Calu3 (cell line): ENCODE data around the gene SOCS2. TPM values are rescaled to one million over a fixed set of nuclear protein-coding genes. Genes with fewer than 3 reads are reported as not detected.
"Not testable (repeated sequence)": the region's sequence is repeated elsewhere in the genome, so short reads cannot be mapped to it uniquely, and the experiment has no call there.

Experiments
- BruUV-seq: library from RNA; stranded (reverse); fragments of 400-500 nt; replicated peaks from 2 replicates; lab custom pipeline; 2021; lab: Mats Ljungman, UMichigan
- CTCF ChIA-PET: fragments of 300-600 bp; sonication (Branson Sonifier 250); formaldehyde crosslinking; loops from one replicate; lab custom pipeline; 2022; ENCODE audit warnings: antibody characterized with exemption; lab: Charles Lee
- DNase-seq: peaks from one replicate; pipeline ENCODE4 v3.0.0; 2022
- H3K27ac Mint-ChIP-seq: one replicate; pipeline ENCODE4 v1.8.0; 2022; ENCODE audit warnings: mixed read lengths; ENCODE audit not compliant: unreplicated experiment
- H3K27me3 Mint-ChIP-seq: one replicate; pipeline ENCODE4 v1.8.0; 2022; ENCODE audit warnings: mixed read lengths; ENCODE audit not compliant: unreplicated experiment
- H3K36me3 Mint-ChIP-seq: one replicate; pipeline ENCODE4 v1.8.0; 2022; ENCODE audit warnings: mild to moderate bottlenecking, moderate library complexity, mixed read lengths; ENCODE audit not compliant: insufficient read depth, unreplicated experiment
- H3K4me1 Mint-ChIP-seq: one replicate; pipeline ENCODE4 v1.8.0; 2022; ENCODE audit warnings: mild to moderate bottlenecking, low read depth, mixed read lengths; ENCODE audit not compliant: unreplicated experiment
- H3K4me3 Mint-ChIP-seq: one replicate; pipeline ENCODE4 v1.8.0; 2022; ENCODE audit warnings: mild to moderate bottlenecking, low read depth, moderate library complexity, mixed read lengths; ENCODE audit not compliant: unreplicated experiment
- H3K9me3 Mint-ChIP-seq: one replicate; pipeline ENCODE4 v1.8.0; 2022; ENCODE audit warnings: low read depth, mixed read lengths; ENCODE audit not compliant: unreplicated experiment
- intact Hi-C: fragments of 100-400 bp; cut with micrococcal nuclease; formaldehyde crosslinking; loops from one replicate; pipeline ENCODE4 v1.10.0; 2022; ENCODE audit not compliant: unreplicated experiment
- total RNA-seq: library from RNA; stranded (reverse); gene quantifications from 2 replicates; pipeline ENCODE4 v1.2.3, GENCODE V29; 2022
- TF ChIP-seq, protein P1 (sequence below): fragments of 200-600 bp; IDR thresholded peaks from one replicate; pipeline ENCODE4 v1.8.0; 2022; ENCODE audit warnings: antibody characterized with exemption; ENCODE audit not compliant: unreplicated experiment

Gene SOCS2
- total RNA-seq, 1 experiment from 2014 or later: 4.6 TPM

DNA sequence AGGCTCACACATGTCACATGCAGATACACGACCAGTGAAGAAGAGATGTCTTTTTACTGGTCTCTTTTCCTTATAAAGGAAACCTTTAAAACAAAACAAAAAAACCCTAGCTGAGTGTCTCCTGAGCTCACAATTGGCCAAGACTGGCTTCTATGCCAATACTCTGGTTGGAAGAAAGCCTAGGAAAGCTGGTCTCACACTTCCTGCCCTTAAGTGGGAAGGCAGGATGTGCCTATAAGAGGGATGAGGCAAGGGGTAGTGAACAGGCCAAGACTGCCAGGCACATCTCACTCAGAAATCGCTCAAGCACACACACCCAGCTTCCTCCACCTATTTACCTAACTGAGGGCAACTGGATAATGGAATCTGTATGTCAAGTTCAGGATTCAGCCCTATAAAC is 50.0 kb downstream of the SOCS2 start:
- peaks cover 7% of the 10 kb centered on the region for H3K9me3 Mint-ChIP-seq

DNA sequence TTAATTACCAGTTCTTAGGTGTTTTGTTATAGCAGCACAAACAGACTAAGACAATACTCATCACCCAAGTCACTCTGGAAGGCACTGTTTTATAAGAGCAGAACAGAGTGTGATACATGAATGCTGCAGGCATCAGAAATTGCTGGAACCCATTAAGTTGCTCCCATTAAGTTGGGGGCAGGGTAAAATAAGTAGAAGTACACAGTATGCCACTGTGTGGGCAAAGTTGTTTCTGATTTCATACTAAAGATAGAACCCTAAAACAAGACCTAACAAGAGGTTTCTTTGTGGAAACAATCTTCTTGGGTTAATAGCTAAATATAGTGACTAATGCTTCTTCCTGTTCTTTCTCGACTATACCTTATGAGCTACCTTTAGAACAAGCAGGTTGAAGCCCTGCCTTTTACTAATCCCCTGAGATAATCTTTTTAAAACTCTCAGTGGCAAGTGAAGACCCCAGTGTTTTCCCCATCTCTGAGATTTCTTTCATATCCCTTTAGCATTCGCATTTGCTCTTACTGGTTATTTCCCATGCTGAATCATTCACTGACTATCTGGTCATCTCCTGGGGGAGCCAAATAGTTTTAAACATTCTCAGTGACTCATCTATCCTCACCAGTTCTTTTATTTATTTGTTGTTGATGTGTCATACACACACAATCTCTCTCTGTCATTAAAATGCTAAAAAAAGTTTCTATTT is 52.3 kb downstream of the SOCS2 start:
- H3K4me1 Mint-ChIP-seq: peaks cover 22% of the 10 kb centered on the region
- H3K27ac Mint-ChIP-seq: peak overlapping the region; percentile 85
- TF ChIP-seq, protein P1, sequence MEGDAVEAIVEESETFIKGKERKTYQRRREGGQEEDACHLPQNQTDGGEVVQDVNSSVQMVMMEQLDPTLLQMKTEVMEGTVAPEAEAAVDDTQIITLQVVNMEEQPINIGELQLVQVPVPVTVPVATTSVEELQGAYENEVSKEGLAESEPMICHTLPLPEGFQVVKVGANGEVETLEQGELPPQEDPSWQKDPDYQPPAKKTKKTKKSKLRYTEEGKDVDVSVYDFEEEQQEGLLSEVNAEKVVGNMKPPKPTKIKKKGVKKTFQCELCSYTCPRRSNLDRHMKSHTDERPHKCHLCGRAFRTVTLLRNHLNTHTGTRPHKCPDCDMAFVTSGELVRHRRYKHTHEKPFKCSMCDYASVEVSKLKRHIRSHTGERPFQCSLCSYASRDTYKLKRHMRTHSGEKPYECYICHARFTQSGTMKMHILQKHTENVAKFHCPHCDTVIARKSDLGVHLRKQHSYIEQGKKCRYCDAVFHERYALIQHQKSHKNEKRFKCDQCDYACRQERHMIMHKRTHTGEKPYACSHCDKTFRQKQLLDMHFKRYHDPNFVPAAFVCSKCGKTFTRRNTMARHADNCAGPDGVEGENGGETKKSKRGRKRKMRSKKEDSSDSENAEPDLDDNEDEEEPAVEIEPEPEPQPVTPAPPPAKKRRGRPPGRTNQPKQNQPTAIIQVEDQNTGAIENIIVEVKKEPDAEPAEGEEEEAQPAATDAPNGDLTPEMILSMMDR: no peak
- no peak for DNase-seq
- intact Hi-C loops: no loop called here
- no TSS peak for BruUV-seq
- CTCF ChIA-PET: interaction anchor here (0.9 kb wide), 1 partner anchor 134 kb away, joined by 3 read pairs; no protein-coding TSS in a partner anchor
- peak overlapping the region; percentile 22 for H3K4me3 Mint-ChIP-seq
- no peaks in the 10 kb centered on the region for H3K36me3 Mint-ChIP-seq
- no peaks in the 10 kb centered on the region for H3K27me3 Mint-ChIP-seq
- peaks cover 11% of the 10 kb centered on the region for H3K9me3 Mint-ChIP-seq

More for the DNA sequence above, 50.0 kb downstream of the SOCS2 start:
- Mint-ChIP-seq H3K4me3 (no peak overlapping the region), H3K36me3 (no peaks in the 10 kb centered on the region), H3K27me3 (no peaks in the 10 kb centered on the region), H3K4me1 (peaks cover 22% of the 10 kb centered on the region), H3K27ac (no peak overlapping the region)
- intact Hi-C loops: no loop called here
- TF ChIP-seq, protein P1: no peak
- no TSS peak for BruUV-seq
- CTCF ChIA-PET: no interaction called here
- DNase-seq: no peak

DNA sequence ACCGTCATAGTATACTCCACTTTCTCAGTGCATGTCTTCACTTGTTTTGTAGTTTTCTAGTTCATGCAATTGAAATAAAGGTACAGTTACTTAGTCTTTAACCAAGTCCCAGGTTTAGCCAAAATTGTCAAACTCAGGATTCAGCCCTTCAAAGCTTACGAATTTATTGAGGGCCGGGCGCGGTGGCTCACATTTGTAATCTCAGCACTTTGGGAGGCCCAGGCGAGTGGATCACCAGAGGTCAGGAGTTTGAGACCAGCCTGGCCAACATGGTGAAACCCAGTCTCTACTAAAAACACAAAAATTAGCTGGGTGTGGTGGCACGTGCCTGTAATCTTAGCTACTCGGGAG is 52.8 kb downstream of the SOCS2 start:
- H3K36me3 Mint-ChIP-seq, DNase-seq, BruUV-seq, H3K27me3 Mint-ChIP-seq, intact Hi-C loops: not testable (repeated sequence)
- Mint-ChIP-seq H3K9me3 (peaks cover 11% of the 10 kb centered on the region), H3K4me1 (peaks cover 22% of the 10 kb centered on the region), H3K4me3 (peak overlapping the region; percentile 22), H3K27ac (peak overlapping the region; percentile 85)
- CTCF ChIA-PET: interaction anchor here (0.9 kb wide), 1 partner anchor 134 kb away, joined by 3 read pairs; no protein-coding TSS in a partner anchor

DNA sequence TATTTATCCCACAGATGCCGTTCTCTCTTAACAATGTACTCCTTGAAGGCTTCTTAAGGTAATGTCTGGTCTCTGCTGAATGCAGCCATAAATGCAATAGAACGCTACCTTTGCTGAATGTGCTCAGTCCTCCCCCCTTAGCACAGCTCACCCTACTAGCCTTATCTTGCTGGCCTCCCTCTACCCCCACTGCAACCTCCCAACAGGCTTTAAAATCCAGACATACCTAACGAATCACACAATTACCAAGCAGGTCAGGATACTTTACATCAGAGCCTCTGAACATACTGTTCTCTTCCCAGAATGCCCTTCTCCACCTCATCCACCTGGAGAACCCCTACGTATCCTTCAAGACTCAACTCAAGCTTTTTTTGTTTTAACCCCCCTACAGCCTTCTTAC is 53.7 kb downstream of the SOCS2 start:
- CTCF ChIA-PET: no interaction called here
- intact Hi-C loops: no loop called here
- Mint-ChIP-seq H3K4me3 (no peak overlapping the region), H3K27me3 (no peaks in the 10 kb centered on the region), H3K27ac (no peak overlapping the region), H3K36me3 (no peaks in the 10 kb centered on the region), H3K9me3 (peaks cover 11% of the 10 kb centered on the region), H3K4me1 (peaks cover 22% of the 10 kb centered on the region)
- TF ChIP-seq, protein P1: no peak
- no peak for DNase-seq
- no TSS peak for BruUV-seq

Other genes with a start within 250 kb of the SOCS2 start
- gene NUDT4, start 194.8 kb upstream of the SOCS2 start, total RNA-seq: 47.3 and 58.0 TPM in 2 replicates
- gene UBE2N, start 130.7 kb upstream of the SOCS2 start, total RNA-seq: 148 and 159 TPM in 2 replicates
- 88.3 and 94.9 TPM in 2 replicates for gene MRPL42, start 105.2 kb upstream of the SOCS2 start, total RNA-seq
- gene CRADD, start 104.7 kb downstream of the SOCS2 start, total RNA-seq: 9.3 and 10.1 TPM in 2 replicates